Esophagus squamous epithelium (tissue), 4 donors: ENCODE data around the gene FOXP1.

ENCODE experiments used
- CTCF ChIP-seq, 6 experiments: fragments of 450-650 bp in 4 of 6; fragments of 200-600 bp in 2 of 6; sonication (generic) in 2 of 6; IDR thresholded peaks; one replicate each; pipeline ENCODE4 v1.5.1; 2016 to 2019; ENCODE audit warnings: antibody characterized with exemption in 6 of 6, mild to moderate bottlenecking in 4 of 6, moderate library complexity in 4 of 6
- POLR2A ChIP-seq, 4 donors: fragments of 450-650 bp; IDR thresholded peaks; one replicate each; pipeline ENCODE4 v1.6.1; 2017; ENCODE audit warnings: antibody characterized with exemption in 4 of 4, mild to moderate bottlenecking in 4 of 4, moderate library complexity in 3 of 4

GRCh38 chr3:71497367-71497897, 86.1 kb downstream of the FOXP1 start:
- TF ChIP-seq CTCF (IDR thresholded peaks at IDR 0.05) = no peak
- no peak for TF ChIP-seq POLR2A (IDR thresholded peaks at IDR 0.05)
